ENCODE data around the gene F2RL1. TPM values are rescaled to one million over a fixed set of nuclear protein-coding genes. Genes with fewer than 3 reads are reported as not detected.
"Not testable (repeated sequence)": the region's sequence is repeated elsewhere in the genome, so short reads cannot be mapped to it uniquely, and the experiment has no call there.

Gene F2RL1
- total RNA-seq, 2 donors from 2014 or later, result 4.9 to 7.8 TPM

- 89% methylated on average over 10 of the region's 10 CpGs for WGBS
- no peak for TF ChIP-seq POLR2A (IDR thresholded peaks at IDR 0.05)
- TF ChIP-seq CTCF (IDR thresholded peaks at IDR 0.05), result no peak
- TF ChIP-seq POLR2AphosphoS5 (IDR thresholded peaks at IDR 0.05), result no peak
Measured at GRCh38 chr5:76781775-76782174, 37.1 kb upstream of the F2RL1 start.

GRCh38 chr5:76782444-76782843 lies 36.4 kb upstream of the F2RL1 start:
- TF ChIP-seq CTCF (IDR thresholded peaks at IDR 0.05) (no peak), POLR2AphosphoS5 (IDR thresholded peaks at IDR 0.05) (no peak), POLR2A (IDR thresholded peaks at IDR 0.05) (no peak)
- no peak for DNase-seq (ENCODE audit: low spot score)
- Histone ChIP-seq H3K36me3 (no peaks in the 10 kb centered on the region), H3K9me3 (no peaks in the 10 kb centered on the region), H3K27me3 (replicated peaks; ENCODE audit: insufficient read depth) (no peaks in the 10 kb centered on the region), H3K27ac (no peak overlapping the region), H3K4me3 (no peak overlapping the region), H3K4me1 (replicated peaks) (no peaks in the 10 kb centered on the region)
- intact Hi-C loops (cut with DNase I), result no loop called here
- 69% methylated on average over 3 of the region's 3 CpGs for WGBS

More at GRCh38 chr5:76781775-76782174, 37.1 kb upstream of the F2RL1 start:
- H3K27ac ChIP-seq, result no peak overlapping the region
- intact Hi-C loops (cut with DNase I), result no loop called here
- DNase-seq (ENCODE audit: low spot score), result no peak
- H3K36me3 ChIP-seq, result no peaks in the 10 kb centered on the region
- H3K4me3 ChIP-seq, result no peak overlapping the region
- H3K4me1 ChIP-seq (replicated peaks), result no peaks in the 10 kb centered on the region
- H3K27me3 ChIP-seq (replicated peaks; ENCODE audit: insufficient read depth), result no peaks in the 10 kb centered on the region
- H3K9me3 ChIP-seq, result no peaks in the 10 kb centered on the region

- Histone ChIP-seq H3K36me3 (no peaks in the 10 kb centered on the region), H3K27ac (no peak overlapping the region), H3K9me3 (no peaks in the 10 kb centered on the region), H3K27me3 (replicated peaks; ENCODE audit: insufficient read depth) (no peaks in the 10 kb centered on the region), H3K4me1 (replicated peaks) (no peaks in the 10 kb centered on the region), H3K4me3 (no peak overlapping the region)
- intact Hi-C loops (cut with DNase I), result no loop called here
- no peak for TF ChIP-seq POLR2AphosphoS5 (IDR thresholded peaks at IDR 0.05)
- TF ChIP-seq POLR2A (IDR thresholded peaks at IDR 0.05), result no peak
- no peak for TF ChIP-seq CTCF (IDR thresholded peaks at IDR 0.05)
- DNase-seq (ENCODE audit: low spot score), result no peak
- WGBS, result 38% methylated on average over 2 of the region's 2 CpGs
Measured at GRCh38 chr5:76787237-76787636, 31.6 kb upstream of the F2RL1 start.

GRCh38 chr5:76788362-76788761 lies 30.5 kb upstream of the F2RL1 start:
- TF ChIP-seq CTCF (IDR thresholded peaks at IDR 0.05) (no peak), POLR2AphosphoS5 (IDR thresholded peaks at IDR 0.05) (no peak), POLR2A (IDR thresholded peaks at IDR 0.05) (no peak)
- H3K36me3 ChIP-seq, result no peaks in the 10 kb centered on the region
- 80% methylated on average over 6 of the region's 6 CpGs for WGBS
- H3K4me1 ChIP-seq (replicated peaks), result no peaks in the 10 kb centered on the region
- no peak overlapping the region for H3K27ac ChIP-seq
- H3K27me3 ChIP-seq (replicated peaks; ENCODE audit: insufficient read depth), result no peaks in the 10 kb centered on the region
- no peak for DNase-seq (ENCODE audit: low spot score)
- no peaks in the 10 kb centered on the region for H3K9me3 ChIP-seq
- H3K4me3 ChIP-seq, result no peak overlapping the region
- intact Hi-C loops (cut with DNase I), result no loop called here

- H3K27me3 ChIP-seq (replicated peaks; ENCODE audit: insufficient read depth); H3K36me3 ChIP-seq; H3K4me3 ChIP-seq; H3K9me3 ChIP-seq; H3K27ac ChIP-seq; H3K4me1 ChIP-seq (replicated peaks); DNase-seq (ENCODE audit: low spot score); intact Hi-C loops (cut with DNase I): not testable (repeated sequence)
- WGBS, result 94% methylated on average over 10 of the region's 10 CpGs
Measured at GRCh38 chr5:76789275-76789674, 29.6 kb upstream of the F2RL1 start.

All from prostate gland (tissue), 2 donors.